ENCODE measurements around the gene AKR1C3.

GRCh38 chr10:5091196-5091595, 3.0 kb upstream of the AKR1C3 start:
- TF ChIP-seq CTCF (conservative IDR thresholded peaks at IDR 0.05; ENCODE audit: low read depth in 2 of 2) (no peak), EZH2 (IDR thresholded peaks at IDR 0.05; ENCODE audit: low read depth, unreplicated experiment) (no peak)

Data from GM23338 (cell line).